GM13977 (cell line): ENCODE measurements around the gene POU3F3.

Source experiments
- DNase-seq: peaks from one replicate; pipeline ENCODE4 v3.0.0; 2012; ENCODE audit warnings: low spot score
- CTCF ChIP-seq: IDR thresholded peaks from 2 replicates; pipeline ENCODE4 v1.5.1; 2012; ENCODE audit warnings: mild to moderate bottlenecking, control low read depth; ENCODE audit not compliant: insufficient read depth; ENCODE audit errors: extremely low read depth, missing control alignments
- in situ Hi-C: fragments of 300-500 bp; cut with MboI; formaldehyde crosslinking; loops from one replicate; pipeline ENCODE4 v1.12.0; 2022; ENCODE audit warnings: low sequenced_read_pairs, low pct_unique_long_range_greater_than_20kb, mixed read lengths, inconsistent platforms; ENCODE audit not compliant: unreplicated experiment

POU3F3 gene

GRCh38 chr2:104875262-104875661 is 21.3 kb downstream of the POU3F3 start:
- in situ Hi-C loops = no loop called here
- no peak for DNase-seq
- no peak for TF ChIP-seq CTCF

- no peak for TF ChIP-seq CTCF
- no peak for DNase-seq
- in situ Hi-C loops = no loop called here
Observed at GRCh38 chr2:104876606-104877570, 23.0 kb downstream of the POU3F3 start.

- no peak for DNase-seq
- in situ Hi-C loops = no loop called here
- no peak for TF ChIP-seq CTCF
Observed at GRCh38 chr2:104878863-104879512, 25.1 kb downstream of the POU3F3 start.

- DNase-seq = no peak
- in situ Hi-C loops = no loop called here
- no peak for TF ChIP-seq CTCF
Observed at GRCh38 chr2:104880076-104880475, 26.2 kb downstream of the POU3F3 start.

- in situ Hi-C loops = no loop called here
- no peak for DNase-seq
- no peak for TF ChIP-seq CTCF
Observed at GRCh38 chr2:104883357-104883756, 29.4 kb downstream of the POU3F3 start.

- TF ChIP-seq CTCF = no peak
- in situ Hi-C loops = no loop called here
- no peak for DNase-seq
Observed at GRCh38 chr2:104885119-104885782, 31.3 kb downstream of the POU3F3 start.
